HG03354 (cell line): ENCODE results near the gene MYPOP.
"Not testable (repeated sequence)": the region's sequence is repeated elsewhere in the genome, so short reads cannot be mapped to it uniquely, and the experiment has no call there.

Experiments
- ATAC-seq: cut with Tn5 transposase; IDR thresholded peaks from one replicate; pipeline ENCODE4 v1.9.1; 2021; ENCODE audit warnings: mild to moderate bottlenecking; ENCODE audit not compliant: unreplicated experiment, poor library complexity, severe bottlenecking

Gene MYPOP

DNA sequence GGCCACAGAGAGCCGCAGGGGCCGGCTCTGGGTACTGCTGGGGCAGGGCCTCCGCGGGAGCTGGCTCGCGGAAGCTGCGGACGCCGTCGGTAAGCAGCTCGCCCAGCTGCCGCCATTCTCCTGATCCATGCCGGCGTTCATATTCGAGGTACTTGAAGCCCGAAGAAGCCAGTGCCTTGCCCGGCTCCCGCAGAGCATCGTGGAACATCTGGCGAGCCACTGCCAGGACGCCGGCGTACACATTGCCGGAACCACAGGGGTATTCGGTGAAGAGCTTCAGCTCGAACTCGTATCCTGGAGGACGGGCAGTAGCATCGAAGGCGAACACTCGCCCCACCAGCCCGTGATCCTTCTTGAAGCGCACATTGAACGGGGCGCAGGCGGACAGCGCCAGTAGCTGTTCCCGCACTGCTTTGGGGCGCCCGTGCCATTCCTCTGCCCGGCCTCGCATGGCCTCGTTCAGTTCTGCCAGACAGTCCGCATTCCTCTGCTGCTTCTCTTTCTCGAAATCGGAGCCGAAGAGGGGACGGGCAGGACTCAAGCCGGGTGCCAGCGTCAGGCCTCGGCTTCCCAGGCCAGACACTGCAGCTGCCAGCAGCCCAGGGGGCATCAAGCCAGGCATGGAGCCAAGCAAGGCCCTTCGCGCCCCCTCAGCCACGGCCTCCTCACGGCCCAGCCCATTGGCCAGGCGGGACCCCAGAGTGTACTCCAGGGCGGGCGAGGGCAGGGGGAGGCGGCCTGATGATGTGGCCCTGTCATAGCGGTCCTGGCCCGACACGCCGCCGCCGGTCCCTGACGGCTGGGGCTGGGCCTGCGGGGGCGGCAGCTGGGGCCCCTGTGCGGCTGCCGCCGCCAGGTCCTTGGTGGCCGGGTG, 17.5 kb downstream of the MYPOP start:
- peak; percentile 1 for ATAC-seq

DNA sequence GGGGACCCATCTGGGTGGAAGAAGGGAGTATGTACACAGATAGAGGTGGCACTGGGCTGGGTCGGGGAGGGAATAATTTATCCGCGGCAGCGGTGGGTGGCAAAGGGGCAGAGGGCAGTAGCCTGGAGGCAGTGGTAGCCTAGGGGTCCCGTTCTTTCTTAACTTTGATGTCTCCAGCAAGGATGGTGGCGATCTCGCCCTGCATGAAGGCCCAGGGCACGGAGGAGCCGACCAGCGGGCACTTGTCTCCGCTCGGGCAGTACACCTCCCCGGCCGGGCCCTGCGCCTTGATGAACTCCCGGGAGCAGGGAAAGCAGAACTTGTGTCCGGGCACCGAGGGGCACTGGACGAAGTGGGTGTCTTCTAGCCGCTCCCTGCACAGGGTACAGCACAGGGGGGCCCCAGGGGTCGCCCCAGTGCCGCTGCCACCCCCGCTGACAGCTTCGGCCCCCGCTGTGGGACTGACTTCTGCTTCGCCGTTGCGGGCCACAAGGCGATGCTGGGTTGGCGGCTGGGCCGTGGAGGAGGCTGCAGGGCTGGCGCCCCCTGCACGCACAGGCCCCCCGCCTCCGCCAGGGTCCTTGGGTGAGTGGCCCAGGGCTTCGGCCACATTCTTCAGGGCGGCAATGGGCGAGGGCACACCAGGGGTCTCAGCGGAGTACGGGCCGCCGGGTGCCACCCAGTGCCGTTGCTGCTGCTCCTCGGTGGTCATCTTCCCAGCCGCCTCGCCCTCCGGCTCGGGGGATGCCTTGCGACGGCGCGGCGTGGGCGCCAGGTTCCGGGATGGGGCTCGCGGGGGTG, 18.3 kb downstream of the MYPOP start:
- no peak for ATAC-seq

DNA sequence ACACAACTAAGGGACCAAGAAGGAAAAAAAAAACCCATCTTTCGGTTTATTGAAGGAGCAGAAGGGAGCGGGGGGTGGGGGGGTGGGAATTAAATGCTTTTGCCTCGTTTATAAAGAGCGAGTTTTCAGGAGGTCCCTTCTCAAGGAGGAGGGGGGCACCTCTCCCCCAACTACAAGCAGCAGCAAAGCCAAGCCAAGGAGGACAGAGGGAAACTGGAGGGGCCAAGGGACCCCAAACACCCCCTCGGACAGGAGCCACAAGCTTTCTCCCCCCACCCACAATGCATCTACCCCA, 18.9 kb downstream of the MYPOP start:
- no peak for ATAC-seq

DNA sequence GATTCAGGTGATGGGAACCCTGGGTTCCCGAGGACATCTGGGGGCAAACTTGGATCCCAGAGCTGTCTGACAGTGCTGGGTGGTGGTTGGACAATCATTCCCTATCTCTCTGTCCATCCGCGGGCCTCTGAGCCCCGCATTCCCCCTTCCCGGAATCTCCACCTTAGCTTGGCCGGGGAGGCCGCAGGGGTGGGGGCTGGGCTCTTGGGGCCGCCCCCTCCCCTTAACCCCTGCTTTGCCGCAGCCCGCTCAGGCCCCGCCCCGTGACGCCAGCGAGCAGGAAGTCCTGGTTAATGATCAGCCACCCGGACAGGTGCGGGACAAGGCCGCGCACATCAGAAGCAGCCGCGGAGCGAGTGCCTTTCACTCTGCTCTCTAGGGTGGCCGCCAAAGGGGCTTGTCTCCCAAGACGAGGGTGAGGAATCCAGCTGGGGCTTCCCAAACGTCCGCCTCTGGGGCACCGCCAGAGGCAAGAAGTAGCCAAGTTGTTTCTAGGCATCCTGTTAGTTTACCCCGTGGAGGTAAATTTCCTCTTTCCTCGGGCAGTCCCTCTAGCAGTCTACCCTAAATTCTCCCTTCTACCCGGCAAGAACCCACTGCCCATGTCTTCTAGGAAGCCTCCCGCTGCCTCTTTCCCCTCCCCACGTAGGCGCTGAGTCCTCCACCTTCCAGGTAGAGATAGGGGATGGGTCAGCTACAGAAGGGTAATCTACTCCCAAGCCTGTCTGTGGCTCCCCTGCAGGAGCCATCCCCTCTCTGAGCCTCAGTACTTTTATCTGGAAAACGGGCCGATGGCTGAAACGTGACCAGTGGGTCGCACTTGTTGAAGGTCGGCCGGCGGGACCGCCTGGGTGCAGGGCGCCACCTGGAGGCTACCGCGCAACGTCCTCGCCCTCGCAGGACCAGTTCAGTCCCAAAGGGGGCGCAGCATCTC, 19.5 kb downstream of the MYPOP start:
- peak; percentile 35 for ATAC-seq

DNA sequence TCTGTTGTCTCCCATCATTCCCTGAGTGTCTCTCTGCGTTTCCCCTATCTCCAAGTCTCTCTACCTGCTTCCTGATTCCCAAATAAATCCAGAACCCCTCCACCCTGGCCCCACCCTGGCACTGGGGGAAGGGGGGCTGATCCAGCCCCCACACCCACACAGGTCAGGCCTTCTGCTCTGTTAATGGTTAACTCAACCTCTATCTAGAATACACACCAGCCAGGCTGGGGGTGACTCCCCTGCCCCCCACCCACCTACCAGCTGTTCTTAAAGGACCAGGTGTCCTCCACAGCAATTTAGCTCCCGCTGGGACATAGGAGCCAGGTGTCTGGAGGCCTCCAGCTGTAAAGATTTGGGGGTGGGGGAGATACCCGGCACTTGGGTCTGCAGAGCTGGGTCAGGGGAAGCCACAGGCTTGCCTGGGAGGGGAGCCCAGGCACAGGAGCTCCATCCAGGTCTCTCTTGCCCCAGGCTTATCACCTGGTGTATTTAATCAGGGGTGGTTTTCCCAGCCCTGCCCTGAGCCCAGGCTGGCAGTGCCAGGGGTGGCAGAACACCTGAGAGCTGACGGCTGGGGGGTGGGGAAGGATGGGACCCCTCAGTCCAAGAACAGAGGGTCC, 20.4 kb downstream of the MYPOP start:
- no peak for ATAC-seq

DNA sequence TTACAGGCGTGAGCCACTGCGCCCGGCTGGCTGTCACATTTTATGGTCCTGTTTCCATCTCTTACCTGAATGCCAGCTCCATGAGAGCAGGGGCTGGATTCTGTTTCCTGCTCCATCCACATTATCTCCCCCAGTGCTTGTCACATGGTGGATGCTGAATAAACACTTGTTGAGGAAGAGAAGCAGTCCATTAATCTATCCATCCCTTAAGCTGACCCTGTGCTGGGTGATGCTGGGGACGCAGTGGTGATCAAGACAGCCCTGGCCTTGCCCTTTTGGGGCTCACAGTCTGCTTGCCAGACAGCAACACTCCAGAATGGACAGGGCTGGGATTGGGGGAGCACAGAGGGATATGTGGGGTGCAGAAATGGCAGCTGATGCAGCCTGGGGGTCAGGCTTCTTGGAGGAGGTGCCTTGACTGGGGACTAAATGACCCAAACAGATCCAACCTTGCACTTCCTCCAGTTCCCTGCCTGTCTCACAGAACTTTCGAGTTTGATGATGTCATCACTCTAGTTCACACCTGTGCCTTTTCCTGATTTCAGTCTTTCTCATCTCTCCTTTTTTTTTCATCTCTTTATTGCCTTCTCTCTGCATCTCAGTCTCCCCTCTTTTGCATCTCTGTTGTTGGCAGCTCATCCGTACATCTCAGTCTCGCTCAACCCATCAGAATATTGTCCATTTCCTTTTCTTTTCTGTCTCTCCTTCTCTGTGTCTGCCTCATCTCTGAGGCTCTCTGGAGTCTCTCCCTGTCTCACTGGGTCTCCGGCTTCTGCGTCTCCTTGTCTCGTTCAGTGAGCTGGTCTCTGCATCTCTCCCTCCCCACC, 21.1 kb downstream of the MYPOP start:
- ATAC-seq = no peak

DNA sequence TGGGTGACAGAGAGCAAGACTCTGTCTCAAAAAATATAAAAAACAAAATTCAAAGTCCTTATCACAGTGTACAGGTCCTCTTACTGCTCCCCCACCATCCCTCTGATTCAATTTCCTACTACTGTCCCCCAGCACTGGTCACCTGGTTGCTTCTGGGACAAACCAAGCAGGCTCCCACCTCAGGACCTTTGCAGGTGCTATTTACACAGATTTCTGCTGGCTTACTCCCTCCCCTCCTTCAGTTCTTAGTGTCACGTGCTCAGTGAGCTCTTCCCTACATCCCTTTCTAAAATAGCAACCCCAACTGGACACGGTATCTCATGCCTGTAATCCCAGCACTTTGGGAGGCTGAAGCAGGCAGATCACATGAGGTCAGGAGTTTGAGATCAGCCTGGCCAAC, 22.4 kb downstream of the MYPOP start:
- no peak for ATAC-seq

DNA sequence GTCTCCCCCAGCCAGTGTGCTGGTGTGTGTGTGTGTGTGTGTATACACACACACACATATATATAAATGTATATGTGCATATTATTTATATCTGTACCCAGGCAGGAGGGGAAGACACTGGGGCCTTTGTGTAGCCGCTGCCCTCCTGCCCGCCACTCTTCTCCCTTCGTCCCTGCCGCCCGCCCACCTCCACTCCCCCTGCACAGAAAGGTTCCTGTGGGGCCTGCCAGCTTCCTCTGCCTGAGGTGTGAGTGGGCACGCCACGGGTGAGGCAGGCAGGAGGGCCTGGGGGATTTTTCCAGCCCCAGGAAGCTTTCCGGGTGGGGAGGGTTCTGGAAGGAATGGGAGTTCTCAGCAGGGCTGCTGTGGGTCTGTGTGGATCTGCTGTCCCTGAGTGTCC, 23.4 kb downstream of the MYPOP start:
- no peak for ATAC-seq

DNA sequence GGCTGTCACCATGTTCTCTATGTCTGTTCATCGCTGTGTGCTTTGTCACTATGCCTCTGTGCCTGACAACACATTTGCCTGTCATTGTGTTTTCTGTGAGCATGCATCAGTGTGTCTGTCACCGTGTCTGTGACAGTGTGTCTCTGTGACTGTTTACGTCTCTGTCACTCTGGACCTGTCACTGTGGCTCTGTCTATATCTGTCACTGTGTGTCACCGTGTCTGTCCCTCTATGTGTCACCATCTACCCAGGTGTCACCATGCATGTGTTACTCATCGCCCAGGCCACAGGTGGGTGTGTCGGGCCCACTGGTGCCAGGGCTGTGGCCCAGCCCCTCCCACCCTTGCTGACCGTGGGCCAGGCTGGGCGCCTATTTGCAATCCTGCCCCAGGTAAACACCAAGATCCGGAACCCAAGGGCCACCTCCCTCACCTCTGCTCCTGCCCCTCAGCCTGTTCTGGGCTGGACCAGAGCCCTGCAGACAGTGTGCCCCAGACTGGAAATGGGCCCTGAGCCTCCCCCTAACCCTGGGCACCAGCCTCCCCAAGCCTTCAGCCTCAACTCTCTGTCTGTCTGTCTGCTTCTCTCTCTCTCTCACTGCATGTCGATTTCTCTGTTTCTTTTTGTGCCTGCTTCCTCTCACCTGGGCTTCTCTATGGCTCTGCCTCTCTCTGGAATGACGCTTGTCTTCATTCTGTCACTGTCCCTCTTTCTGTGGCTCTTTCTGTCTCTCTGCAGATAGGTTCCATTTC, 24.2 kb downstream of the MYPOP start:
- no peak for ATAC-seq

DNA sequence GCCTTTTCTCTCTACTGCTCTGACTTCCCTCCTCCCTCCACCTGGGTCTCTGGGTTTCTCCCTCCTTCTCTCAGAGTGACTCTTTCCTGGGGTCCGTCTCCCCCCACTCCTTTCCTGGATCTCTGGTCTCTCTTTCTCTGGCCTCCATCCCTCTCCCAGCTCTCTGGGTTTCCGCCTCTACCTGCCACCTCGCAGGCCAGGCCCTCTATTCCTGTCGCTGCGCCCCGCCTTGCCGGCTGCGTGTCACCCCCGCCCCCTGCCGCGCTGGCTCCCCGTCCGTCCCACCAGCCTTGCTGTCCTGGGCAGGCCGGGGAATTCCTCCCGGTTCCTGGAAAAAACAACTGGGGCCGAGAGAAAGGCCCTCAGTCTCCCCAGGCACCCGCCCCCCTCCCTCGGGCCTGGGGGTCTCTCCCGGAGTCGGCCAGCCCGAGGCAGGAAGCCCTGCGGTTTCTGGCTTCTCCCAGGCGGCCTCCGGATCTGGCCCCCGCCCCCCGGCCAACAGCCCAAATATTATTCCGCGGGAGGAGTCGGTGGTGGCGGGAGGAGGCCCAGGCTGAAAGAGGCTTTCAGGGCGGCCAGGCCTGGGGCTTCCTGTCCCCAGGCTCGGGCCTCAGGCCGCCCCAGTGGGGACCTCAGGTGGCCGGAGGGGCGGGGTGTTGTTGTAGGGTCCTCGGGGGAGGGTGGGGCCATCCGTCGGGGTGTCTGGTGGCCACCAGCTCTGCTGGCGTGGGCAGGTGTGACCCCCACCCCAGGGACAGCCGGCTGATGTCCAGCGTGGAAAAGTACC, 25.8 kb downstream of the MYPOP start:
- no peak for ATAC-seq

DNA sequence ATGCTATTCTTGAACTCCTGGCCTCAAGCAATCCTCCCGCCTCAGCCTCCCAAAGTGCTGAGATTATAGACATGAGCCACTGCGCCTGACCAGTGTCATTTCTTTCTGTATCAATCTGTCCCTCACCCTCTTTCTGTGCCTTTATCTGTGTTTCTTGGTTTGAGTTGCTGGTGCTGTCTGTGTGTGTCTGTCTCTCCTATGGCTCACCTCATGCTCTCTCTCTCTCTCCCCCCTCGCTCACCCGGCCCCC, 26.3 kb downstream of the MYPOP start:
- ATAC-seq = no peak

DNA sequence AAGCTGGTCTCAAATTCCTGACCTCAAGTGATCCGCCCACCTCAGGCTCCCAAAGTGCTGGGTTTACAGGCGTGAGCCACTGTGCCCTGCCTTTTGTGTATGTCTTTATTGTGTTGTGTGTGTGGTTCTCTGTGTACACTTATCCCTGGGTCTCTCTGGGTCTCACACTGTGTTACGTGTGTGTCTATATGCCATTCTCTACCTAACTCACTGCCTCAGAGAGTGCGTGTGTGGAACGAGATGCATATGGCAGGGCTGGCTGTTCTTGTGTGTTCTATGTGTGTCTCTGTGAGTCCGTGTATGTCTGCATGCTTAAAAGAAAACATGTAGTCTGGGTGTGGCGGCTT, 27.8 kb downstream of the MYPOP start:
- ATAC-seq = no peak

DNA sequence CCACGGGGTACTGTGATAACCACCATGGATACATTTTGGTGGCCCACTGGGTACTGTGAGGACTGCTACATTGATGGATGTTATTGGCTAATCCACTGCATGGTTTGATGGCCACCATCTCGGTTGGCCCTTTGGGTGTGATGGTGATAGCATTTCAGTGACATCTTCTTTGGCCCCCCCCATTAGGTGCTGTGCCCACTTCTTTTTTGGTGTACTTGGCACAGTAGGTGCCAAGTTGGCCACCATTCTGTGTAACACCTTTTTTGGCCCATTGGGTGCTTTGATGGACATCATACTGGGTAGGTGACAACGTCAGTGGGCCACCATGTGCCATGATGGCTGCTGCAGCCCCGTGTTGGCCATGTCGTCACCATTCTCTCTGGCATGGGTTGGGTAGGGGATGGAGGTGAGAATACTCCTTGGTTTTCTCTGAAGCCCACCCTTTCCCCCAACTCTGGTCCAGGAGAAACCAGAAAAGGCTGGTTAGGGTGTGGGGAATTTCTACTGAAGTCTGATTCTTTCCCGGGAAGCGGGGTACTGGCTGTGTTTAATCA, 29.1 kb downstream of the MYPOP start:
- ATAC-seq = no peak

DNA sequence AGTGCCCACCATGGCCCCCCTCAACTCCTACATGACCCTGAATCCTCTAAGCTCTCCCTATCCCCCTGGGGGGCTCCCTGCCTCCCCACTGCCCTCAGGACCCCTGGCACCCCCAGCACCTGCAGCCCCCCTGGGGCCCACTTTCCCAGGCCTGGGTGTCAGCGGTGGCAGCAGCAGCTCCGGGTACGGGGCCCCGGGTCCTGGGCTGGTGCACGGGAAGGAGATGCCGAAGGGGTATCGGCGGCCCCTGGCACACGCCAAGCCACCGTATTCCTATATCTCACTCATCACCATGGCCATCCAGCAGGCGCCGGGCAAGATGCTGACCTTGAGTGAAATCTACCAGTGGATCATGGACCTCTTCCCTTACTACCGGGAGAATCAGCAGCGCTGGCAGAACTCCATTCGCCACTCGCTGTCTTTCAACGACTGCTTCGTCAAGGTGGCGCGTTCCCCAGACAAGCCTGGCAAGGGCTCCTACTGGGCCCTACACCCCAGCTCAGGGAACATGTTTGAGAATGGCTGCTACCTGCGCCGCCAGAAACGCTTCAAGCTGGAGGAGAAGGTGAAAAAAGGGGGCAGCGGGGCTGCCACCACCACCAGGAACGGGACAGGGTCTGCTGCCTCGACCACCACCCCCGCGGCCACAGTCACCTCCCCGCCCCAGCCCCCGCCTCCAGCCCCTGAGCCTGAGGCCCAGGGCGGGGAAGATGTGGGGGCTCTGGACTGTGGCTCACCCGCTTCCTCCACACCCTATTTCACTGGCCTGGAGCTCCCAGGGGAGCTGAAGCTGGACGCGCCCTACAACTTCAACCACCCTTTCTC, 30.1 kb downstream of the MYPOP start:
- ATAC-seq = no peak

DNA sequence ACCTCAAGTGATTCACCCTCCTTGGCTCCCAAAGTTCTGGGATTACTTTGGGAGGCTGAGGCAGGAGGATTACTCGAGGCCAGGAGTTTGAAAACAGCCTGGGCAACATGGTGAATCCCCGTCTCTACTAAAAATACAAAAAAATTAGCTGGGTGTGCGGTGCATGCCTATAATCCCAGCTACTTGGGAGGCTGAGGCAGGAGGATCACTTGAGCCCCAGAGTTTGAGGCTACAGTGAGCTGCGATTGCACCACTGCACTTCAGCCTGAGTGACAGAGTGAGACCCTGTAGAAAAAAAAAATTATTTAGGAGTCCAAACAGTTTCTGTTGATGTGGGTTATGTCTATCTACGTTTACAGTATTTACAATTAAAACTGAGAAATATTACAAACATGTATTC, 31.6 kb downstream of the MYPOP start:
- ATAC-seq = no peak

DNA sequence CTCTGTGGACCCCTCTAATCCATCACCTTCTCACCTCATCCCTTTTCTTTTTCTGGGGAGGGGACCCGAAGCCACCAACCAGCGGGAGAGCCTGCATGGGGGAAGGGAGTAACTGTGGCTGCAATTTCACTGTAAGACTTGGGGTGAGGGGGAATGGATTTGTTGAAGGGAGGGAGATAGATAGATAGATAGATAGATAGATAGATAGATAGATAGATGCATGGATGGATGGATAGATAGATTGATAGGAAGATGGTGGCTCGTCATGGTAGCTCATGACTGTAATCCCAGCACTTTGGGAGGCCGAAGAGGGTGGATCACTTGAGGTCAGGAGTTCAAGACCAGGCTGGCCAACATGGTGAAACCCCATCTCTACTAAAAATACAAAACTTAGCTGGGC, 35.2 kb downstream of the MYPOP start:
- not testable (repeated sequence) for ATAC-seq
